Measurements from ENCODE around the gene UBR4. TPM values are rescaled to one million over a fixed set of nuclear protein-coding genes. Genes with fewer than 3 reads are reported as not detected.
A peak's percentile ranks its signal among the peaks of the same experiment; 100 is the strongest.

The UBR4 gene
- total RNA-seq, 1 experiment from 2014 or later, result 126 TPM

DNA sequence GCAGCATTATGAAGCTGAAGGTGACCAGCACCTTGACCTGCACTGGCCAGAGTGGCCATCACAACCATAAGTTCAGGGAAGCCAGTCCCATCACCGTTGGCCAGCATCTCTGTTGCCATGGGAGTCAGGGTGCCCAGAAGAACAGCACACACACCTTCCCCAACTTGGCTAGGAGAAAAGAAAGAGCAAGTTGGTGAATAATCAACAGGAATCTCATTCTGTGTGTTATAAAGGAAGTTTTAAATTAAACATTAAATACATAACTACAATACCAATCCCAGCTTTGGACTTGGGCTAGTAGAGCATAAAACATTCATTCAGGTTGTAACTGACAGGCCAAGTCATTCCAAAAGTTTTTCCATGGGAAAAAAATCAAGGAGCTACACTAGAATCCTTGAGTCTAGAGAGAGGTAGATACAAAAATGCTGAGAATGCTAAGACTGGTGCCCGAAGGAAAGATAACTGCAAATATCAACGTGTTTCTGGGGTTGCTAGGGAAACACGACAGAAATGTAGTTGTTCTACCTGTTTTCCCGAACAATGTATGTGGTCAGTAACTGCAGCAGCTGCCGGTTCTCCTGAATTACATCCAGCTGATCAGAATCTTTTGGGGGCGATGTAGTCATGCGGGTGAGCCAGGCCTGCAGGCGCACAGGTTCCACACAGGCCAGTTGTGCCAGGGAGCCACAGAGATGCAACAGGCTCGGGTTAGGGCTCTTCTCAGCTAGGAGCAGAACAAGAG, 45.6 kb downstream of the UBR4 start:
- H3K36me3 ChIP-seq (ENCODE audit: control insufficient read depth, insufficient read depth, low read length), result peaks cover 89% of the 10 kb centered on the region
- H3K27me3 ChIP-seq (ENCODE audit: control insufficient read depth, insufficient read depth, low read length), result no peaks in the 10 kb centered on the region
- no peaks in the 10 kb centered on the region for H3K9me3 ChIP-seq (ENCODE audit: control insufficient read depth, insufficient read depth, low read depth, low read length)
- intact Hi-C loops (cut with micrococcal nuclease; ENCODE audit: unreplicated experiment) (no loop called here), in situ Hi-C loops (cut with HindIII; ENCODE audit: low pct_unique_long_range_greater_than_20kb, low sequenced_read_pairs) (no loop called here)
- BruUV-seq (replicated peaks), result no TSS peak
- H3K4me3 ChIP-seq (ENCODE audit: low read depth in 2 of 2, low read length in 2 of 2), result no peak overlapping the region
- ChIA-PET POLR2A (no interaction called here), CTCF (no interaction called here)
- no peak for TF ChIP-seq POLR2AphosphoS5 (IDR thresholded peaks at IDR 0.05; ENCODE audit: low read depth, low read length)
- TF ChIP-seq, protein P1, sequence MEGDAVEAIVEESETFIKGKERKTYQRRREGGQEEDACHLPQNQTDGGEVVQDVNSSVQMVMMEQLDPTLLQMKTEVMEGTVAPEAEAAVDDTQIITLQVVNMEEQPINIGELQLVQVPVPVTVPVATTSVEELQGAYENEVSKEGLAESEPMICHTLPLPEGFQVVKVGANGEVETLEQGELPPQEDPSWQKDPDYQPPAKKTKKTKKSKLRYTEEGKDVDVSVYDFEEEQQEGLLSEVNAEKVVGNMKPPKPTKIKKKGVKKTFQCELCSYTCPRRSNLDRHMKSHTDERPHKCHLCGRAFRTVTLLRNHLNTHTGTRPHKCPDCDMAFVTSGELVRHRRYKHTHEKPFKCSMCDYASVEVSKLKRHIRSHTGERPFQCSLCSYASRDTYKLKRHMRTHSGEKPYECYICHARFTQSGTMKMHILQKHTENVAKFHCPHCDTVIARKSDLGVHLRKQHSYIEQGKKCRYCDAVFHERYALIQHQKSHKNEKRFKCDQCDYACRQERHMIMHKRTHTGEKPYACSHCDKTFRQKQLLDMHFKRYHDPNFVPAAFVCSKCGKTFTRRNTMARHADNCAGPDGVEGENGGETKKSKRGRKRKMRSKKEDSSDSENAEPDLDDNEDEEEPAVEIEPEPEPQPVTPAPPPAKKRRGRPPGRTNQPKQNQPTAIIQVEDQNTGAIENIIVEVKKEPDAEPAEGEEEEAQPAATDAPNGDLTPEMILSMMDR (IDR thresholded peaks at IDR 0.05), result no peak
- TF ChIP-seq, protein P2, sequence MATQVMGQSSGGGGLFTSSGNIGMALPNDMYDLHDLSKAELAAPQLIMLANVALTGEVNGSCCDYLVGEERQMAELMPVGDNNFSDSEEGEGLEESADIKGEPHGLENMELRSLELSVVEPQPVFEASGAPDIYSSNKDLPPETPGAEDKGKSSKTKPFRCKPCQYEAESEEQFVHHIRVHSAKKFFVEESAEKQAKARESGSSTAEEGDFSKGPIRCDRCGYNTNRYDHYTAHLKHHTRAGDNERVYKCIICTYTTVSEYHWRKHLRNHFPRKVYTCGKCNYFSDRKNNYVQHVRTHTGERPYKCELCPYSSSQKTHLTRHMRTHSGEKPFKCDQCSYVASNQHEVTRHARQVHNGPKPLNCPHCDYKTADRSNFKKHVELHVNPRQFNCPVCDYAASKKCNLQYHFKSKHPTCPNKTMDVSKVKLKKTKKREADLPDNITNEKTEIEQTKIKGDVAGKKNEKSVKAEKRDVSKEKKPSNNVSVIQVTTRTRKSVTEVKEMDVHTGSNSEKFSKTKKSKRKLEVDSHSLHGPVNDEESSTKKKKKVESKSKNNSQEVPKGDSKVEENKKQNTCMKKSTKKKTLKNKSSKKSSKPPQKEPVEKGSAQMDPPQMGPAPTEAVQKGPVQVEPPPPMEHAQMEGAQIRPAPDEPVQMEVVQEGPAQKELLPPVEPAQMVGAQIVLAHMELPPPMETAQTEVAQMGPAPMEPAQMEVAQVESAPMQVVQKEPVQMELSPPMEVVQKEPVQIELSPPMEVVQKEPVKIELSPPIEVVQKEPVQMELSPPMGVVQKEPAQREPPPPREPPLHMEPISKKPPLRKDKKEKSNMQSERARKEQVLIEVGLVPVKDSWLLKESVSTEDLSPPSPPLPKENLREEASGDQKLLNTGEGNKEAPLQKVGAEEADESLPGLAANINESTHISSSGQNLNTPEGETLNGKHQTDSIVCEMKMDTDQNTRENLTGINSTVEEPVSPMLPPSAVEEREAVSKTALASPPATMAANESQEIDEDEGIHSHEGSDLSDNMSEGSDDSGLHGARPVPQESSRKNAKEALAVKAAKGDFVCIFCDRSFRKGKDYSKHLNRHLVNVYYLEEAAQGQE (IDR thresholded peaks at IDR 0.05; ENCODE audit: insufficient read depth in 1 of 2, low read depth in 2 of 2, low read length in 1 of 2), result no peak
- no peak for TF ChIP-seq TCF7L2 (IDR thresholded peaks at IDR 0.05; ENCODE audit: low read depth, low read length)
- TF ChIP-seq SIN3A (IDR thresholded peaks at IDR 0.05; ENCODE audit: borderline replicate concordance, insufficient read depth, low read depth, low read length), result no peak
- no peak for DNase-seq (ENCODE audit: low read depth, low spot score)
- H3K27ac ChIP-seq (ENCODE audit: low read length), result no peak overlapping the region
- no peak for ATAC-seq
- H3K4me1 ChIP-seq (ENCODE audit: control insufficient read depth, insufficient read depth, low read length), result no peaks in the 10 kb centered on the region

DNA sequence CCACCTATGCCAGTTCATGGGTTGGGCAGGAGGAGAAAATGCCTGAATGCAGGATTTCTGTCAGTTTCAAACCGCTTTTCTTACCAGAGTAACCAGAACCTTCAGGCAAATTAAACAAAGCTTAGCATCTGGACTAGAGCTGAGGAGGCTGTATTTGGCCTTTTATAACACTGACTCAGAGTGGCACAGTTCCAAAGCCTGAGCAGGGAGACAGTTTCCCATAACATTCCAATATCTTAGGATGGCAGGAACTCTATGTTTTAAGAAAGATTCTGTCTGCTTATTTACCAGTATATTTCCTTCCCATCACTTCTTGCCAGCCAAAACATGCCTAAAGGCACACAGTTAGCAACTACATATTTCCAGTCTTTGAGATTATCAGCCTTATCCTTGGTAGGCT, 46.8 kb downstream of the UBR4 start:
- Histone ChIP-seq H3K27me3 (ENCODE audit: control insufficient read depth, insufficient read depth, low read length) (no peaks in the 10 kb centered on the region), H3K4me3 (ENCODE audit: low read depth in 2 of 2, low read length in 2 of 2) (no peak overlapping the region), H3K36me3 (ENCODE audit: control insufficient read depth, insufficient read depth, low read length) (peaks cover 86% of the 10 kb centered on the region), H3K27ac (ENCODE audit: low read length) (no peak overlapping the region), H3K4me1 (ENCODE audit: control insufficient read depth, insufficient read depth, low read length) (no peaks in the 10 kb centered on the region), H3K9me3 (ENCODE audit: control insufficient read depth, insufficient read depth, low read depth, low read length) (no peaks in the 10 kb centered on the region)
- CTCF ChIA-PET, result no interaction called here
- intact Hi-C loops (cut with micrococcal nuclease; ENCODE audit: unreplicated experiment), result no loop called here
- in situ Hi-C loops (cut with HindIII; ENCODE audit: low pct_unique_long_range_greater_than_20kb, low sequenced_read_pairs), result no loop called here
- no peak for ATAC-seq
- POLR2A ChIA-PET, result no interaction called here
- BruUV-seq (replicated peaks), result TSS peak; percentile 26
- TF ChIP-seq, protein P1 (IDR thresholded peaks at IDR 0.05), result no peak
- TF ChIP-seq SIN3A (IDR thresholded peaks at IDR 0.05; ENCODE audit: borderline replicate concordance, insufficient read depth, low read depth, low read length), result no peak
- TF ChIP-seq TCF7L2 (IDR thresholded peaks at IDR 0.05; ENCODE audit: low read depth, low read length), result no peak
- TF ChIP-seq, protein P2 (IDR thresholded peaks at IDR 0.05; ENCODE audit: insufficient read depth in 1 of 2, low read depth in 2 of 2, low read length in 1 of 2), result no peak
- no peak for TF ChIP-seq POLR2AphosphoS5 (IDR thresholded peaks at IDR 0.05; ENCODE audit: low read depth, low read length)
- no peak for DNase-seq (ENCODE audit: low read depth, low spot score)

Data from Panc1 (cell line).